Neural crest cell (in vitro differentiated cells): ENCODE results near the gene MMADHC. TPM values are rescaled to one million over a fixed set of nuclear protein-coding genes. Genes with fewer than 3 reads are reported as not detected.

Experiments
- DNase-seq: peaks from one replicate; pipeline ENCODE4 v3.0.0; 2021; ENCODE audit warnings: low read depth, mixed read lengths, low spot score
- H3K27ac Mint-ChIP-seq: one replicate; pipeline ENCODE4 v1.8.0; 2021; ENCODE audit warnings: mild to moderate bottlenecking, mixed read lengths; ENCODE audit not compliant: unreplicated experiment
- H3K27me3 Mint-ChIP-seq: 2 replicates; pipeline ENCODE4 v1.8.0; 2021; ENCODE audit warnings: low read depth, mild to moderate bottlenecking, mixed read lengths
- H3K36me3 Mint-ChIP-seq: 2 replicates; pipeline ENCODE4 v1.8.0; 2021; ENCODE audit warnings: low read depth, mild to moderate bottlenecking, mixed read lengths
- H3K4me1 Mint-ChIP-seq: 2 replicates; pipeline ENCODE4 v1.8.0; 2021; ENCODE audit warnings: mixed read lengths
- H3K4me3 Mint-ChIP-seq: one replicate; pipeline ENCODE4 v1.8.0; 2021; ENCODE audit warnings: mild to moderate bottlenecking, mixed read lengths
- H3K9me3 Mint-ChIP-seq: 2 replicates; pipeline ENCODE4 v1.8.0; 2021; ENCODE audit warnings: mixed read lengths
- total RNA-seq: library from RNA; stranded (reverse); gene quantifications from 2 replicates; pipeline ENCODE4 v1.2.1, GENCODE V29; 2021
- TF ChIP-seq, protein P1 (sequence below): fragments of 200-600 bp; sonication (generic); conservative IDR thresholded peaks from 2 replicates; pipeline ENCODE4 v1.5.0; 2021; ENCODE audit warnings: antibody characterized with exemption, mild to moderate bottlenecking

MMADHC gene
- total RNA-seq, 1 donor from 2014 or later, result 83.9 TPM

DNA sequence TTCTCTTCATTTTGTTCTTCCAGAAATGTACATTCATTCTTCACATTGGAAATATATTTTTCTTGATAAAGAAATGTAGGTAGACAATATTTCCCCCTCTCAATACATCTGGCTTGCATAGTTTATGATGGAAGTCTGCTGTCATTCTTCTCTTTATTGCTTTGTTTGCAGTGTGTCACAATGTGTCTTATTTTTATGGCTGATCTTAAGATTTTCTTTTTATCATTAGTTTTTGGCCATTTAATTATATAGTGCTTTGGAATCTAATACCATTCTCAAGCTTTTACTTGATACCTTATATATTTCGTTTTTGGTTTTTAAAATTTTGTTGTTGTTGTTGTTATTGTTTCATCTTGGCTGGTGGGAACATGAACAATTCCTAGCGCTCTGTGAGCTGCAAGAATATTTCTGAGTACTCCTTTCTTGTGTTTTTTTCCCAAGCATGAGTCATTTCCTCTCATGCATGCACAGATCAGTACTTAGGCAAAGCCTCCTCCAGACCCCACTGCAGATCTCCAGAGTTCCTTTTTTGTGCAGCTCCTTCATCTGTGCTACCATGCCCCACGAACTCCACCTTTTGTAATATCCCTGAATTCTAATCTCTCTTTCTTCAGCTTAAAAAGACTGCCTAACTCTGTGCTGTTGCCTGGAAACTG lies 13.7 kb upstream of the MMADHC start:
- Mint-ChIP-seq H3K36me3 (peaks cover 20% of the 10 kb centered on the region), H3K4me3 (no peak overlapping the region), H3K4me1 (peaks cover 7% of the 10 kb centered on the region), H3K9me3 (peaks cover 26% of the 10 kb centered on the region), H3K27me3 (no peaks in the 10 kb centered on the region), H3K27ac (no peak overlapping the region)
- DNase-seq, result no peak
- TF ChIP-seq, protein P1, sequence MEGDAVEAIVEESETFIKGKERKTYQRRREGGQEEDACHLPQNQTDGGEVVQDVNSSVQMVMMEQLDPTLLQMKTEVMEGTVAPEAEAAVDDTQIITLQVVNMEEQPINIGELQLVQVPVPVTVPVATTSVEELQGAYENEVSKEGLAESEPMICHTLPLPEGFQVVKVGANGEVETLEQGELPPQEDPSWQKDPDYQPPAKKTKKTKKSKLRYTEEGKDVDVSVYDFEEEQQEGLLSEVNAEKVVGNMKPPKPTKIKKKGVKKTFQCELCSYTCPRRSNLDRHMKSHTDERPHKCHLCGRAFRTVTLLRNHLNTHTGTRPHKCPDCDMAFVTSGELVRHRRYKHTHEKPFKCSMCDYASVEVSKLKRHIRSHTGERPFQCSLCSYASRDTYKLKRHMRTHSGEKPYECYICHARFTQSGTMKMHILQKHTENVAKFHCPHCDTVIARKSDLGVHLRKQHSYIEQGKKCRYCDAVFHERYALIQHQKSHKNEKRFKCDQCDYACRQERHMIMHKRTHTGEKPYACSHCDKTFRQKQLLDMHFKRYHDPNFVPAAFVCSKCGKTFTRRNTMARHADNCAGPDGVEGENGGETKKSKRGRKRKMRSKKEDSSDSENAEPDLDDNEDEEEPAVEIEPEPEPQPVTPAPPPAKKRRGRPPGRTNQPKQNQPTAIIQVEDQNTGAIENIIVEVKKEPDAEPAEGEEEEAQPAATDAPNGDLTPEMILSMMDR, result no peak

DNA sequence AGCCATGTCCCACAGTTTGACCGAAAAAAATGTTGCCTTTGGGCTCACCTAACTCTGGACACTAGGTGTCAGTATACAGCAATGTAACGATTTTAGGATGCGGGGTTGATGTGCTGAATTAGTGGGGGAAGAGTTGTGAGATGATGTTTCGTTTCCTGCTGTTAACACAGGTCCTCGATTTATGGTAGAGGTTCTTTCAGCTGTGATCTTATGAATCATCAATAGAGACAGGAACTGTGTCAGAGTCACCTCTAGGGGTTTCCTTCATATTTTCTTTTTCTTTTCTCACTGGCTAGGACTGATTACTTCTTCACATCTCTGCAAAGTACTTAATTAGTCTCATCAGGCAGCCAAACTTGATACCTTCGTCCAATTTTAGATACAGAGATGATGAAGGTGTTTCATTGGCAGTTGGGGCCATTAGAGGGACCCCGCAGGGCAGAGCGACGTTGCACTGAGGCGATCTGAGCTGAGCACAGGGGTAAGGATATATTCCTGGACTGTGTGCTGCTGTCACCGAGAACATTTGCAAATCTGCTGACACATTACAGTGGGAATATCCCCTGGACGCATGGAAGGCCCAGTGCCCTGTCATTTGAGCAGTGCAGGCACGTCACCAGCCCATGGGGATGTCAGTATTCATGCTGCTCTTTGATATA lies 10.2 kb upstream of the MMADHC start:
- DNase-seq, result peak; percentile 48

DNA sequence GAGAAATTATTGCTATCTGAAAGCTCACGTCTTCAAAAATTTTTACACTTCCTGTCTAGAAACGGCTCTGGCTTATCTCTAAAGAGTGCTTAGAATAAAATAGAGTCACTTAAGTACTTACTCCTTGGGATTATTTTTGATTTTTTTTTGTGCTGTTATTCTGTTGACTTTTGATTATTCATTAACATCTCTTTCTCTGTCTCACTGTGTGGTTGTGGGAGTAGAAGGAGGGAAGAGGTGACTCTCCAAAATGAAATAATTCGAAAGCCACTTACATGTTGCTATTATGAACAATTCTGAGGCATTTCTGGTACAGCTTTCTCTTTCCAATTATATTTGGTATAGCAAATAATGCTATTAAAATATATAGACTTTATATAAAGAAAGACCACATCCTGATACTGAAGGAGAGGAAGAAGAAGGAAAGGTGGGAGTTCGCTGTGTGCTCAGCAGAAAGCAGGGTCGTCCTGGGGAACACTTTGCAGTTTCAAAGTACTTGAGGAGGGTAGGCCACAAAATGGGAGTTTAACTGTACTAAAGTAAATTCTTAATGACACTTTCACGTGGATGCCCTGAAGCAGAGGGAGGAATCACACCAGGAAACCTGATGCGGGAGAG lies 9.6 kb upstream of the MMADHC start:
- Mint-ChIP-seq H3K4me3 (no peak overlapping the region), H3K27me3 (no peaks in the 10 kb centered on the region), H3K36me3 (peaks cover 16% of the 10 kb centered on the region), H3K27ac (peak overlapping the region; percentile 24), H3K9me3 (peaks cover 14% of the 10 kb centered on the region), H3K4me1 (peaks cover 23% of the 10 kb centered on the region)
- DNase-seq, result no peak
- TF ChIP-seq, protein P1, result no peak

More for the DNA sequence above, 10.2 kb upstream of the MMADHC start:
- Mint-ChIP-seq H3K9me3 (peaks cover 14% of the 10 kb centered on the region), H3K36me3 (peaks cover 16% of the 10 kb centered on the region), H3K4me1 (peaks cover 22% of the 10 kb centered on the region), H3K4me3 (no peak overlapping the region), H3K27me3 (no peaks in the 10 kb centered on the region), H3K27ac (peak overlapping the region; percentile 15)
- TF ChIP-seq, protein P1, result peak; percentile 95

DNA sequence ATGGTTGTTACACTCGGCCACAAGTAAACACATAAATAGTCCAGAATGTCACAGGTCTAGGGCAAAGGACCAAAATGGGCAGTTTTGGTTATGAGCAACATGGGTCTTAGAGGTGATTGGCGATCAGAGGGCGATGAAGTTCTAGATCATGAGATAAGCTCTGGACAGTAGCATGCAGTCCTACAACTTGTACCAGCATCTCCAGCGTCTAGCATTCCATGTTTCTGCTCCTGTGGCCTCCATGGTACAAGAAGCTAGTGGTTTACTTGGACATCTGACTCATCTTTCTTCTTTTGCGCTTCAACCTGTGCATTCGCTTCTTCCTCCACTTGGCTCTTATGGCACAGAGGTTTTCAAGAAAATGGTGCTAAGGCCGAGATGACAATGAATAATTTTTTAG lies 8.9 kb upstream of the MMADHC start:
- TF ChIP-seq, protein P1, result no peak
- H3K9me3 Mint-ChIP-seq, result peaks cover 9% of the 10 kb centered on the region
- no peaks in the 10 kb centered on the region for H3K27me3 Mint-ChIP-seq
- no peak for DNase-seq
- H3K27ac Mint-ChIP-seq, result no peak overlapping the region
- H3K4me3 Mint-ChIP-seq, result no peak overlapping the region
- peaks cover 14% of the 10 kb centered on the region for H3K36me3 Mint-ChIP-seq
- H3K4me1 Mint-ChIP-seq, result peaks cover 23% of the 10 kb centered on the region

DNA sequence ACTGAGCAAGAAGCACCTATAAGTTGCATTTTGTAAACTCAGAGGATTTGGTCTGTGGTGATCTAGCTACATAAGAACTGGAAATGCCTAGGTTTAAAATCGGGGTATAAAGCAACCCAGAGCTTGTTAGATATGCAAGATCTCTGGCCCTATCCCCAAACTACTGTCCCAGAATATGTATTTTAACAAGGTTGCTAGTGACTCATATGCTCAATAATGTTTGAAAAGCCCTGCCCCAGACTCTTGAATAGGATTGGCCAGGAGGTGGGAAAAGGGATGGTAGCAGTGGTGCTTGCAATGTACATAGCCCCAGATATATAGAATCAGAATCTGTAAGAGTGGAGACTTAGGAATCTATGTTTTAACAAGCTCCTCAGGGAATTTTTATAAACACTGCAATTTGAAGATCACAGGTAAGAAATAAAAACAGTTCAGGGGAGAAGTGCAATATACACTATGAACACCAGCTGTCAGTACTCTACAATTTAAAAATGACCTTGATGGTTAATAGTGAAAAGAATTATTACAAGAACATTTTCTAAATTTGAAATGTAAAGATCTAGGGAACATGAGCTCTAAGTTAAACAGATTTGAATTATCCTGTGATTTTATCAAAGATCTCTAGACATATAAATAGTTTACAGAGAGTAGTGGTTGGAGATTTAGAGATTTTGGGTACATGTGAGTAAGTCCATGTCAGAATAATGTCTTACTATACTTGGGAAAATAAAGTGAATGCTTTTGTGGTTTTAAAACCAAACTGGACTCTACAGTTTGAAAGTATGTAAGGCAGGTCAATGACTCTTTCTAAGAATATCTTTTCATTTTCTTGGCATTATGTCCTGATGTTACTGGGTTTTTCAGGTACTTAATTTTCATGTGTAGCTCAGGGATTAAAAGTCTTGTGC lies 7.7 kb upstream of the MMADHC start:
- TF ChIP-seq, protein P1, result peak; percentile 65
- Mint-ChIP-seq H3K9me3 (peaks cover 2% of the 10 kb centered on the region), H3K4me3 (peak overlapping the region; percentile 17), H3K36me3 (peaks cover 5% of the 10 kb centered on the region), H3K4me1 (peaks cover 23% of the 10 kb centered on the region), H3K27ac (no peak overlapping the region), H3K27me3 (no peaks in the 10 kb centered on the region)
- no peak for DNase-seq
